GM12875 (cell line): ENCODE measurements around the gene FFAR3.

Source experiments
- H3K4me3 ChIP-seq: one replicate; pipeline ENCODE4 v1.5.1; 2011; ENCODE audit warnings: low read depth, low read length, control low read depth
- TF ChIP-seq, protein P1 (sequence below): IDR thresholded peaks from 2 replicates; pipeline ENCODE4 v1.5.1; 2011; ENCODE audit warnings: low read depth, mild to moderate bottlenecking, control low read depth, inconsistent platforms, low read length, moderate library complexity, borderline replicate concordance; ENCODE audit not compliant: insufficient read depth

FFAR3 gene

DNA sequence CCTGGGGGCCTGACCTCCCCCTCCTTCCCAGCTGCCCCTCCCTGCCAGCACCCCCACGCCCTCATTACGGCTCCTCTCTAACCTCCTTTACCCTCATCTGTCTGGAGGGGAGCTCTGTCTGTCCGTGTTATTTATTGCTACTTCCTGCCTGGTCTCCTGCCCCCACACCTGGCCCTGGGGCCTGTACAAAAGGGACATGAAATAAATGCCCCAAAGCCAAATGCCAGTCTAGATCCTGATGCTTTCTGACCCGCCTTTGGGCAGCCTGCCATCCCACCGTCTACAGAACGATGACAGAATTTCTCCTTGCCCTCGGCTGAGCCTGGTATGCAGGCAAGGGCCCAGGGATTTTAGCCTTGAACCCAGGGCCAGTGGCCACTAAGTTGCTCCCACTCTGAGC, 44.7 kb upstream of the FFAR3 start:
- TF ChIP-seq, protein P1, sequence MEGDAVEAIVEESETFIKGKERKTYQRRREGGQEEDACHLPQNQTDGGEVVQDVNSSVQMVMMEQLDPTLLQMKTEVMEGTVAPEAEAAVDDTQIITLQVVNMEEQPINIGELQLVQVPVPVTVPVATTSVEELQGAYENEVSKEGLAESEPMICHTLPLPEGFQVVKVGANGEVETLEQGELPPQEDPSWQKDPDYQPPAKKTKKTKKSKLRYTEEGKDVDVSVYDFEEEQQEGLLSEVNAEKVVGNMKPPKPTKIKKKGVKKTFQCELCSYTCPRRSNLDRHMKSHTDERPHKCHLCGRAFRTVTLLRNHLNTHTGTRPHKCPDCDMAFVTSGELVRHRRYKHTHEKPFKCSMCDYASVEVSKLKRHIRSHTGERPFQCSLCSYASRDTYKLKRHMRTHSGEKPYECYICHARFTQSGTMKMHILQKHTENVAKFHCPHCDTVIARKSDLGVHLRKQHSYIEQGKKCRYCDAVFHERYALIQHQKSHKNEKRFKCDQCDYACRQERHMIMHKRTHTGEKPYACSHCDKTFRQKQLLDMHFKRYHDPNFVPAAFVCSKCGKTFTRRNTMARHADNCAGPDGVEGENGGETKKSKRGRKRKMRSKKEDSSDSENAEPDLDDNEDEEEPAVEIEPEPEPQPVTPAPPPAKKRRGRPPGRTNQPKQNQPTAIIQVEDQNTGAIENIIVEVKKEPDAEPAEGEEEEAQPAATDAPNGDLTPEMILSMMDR: no peak
- no peak overlapping the region for H3K4me3 ChIP-seq

DNA sequence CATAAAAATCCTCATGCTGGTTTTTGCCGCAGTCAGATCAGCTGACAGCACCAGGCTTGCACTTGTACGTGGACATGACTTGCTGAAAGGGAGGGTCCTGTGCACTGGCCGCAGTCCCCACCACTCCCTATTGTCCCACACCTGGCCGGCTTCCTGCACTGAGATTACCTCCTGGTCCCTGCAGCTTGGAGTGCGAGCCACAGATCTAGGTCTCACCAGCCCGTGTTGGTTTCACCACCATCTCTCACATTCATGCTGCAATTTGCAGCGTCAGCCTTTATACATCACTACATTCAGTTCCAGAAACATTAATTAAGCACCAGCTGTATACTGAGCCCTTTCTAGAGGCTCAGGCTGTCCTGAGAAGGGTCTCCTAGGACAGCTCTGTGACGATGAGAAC, 44.2 kb upstream of the FFAR3 start:
- TF ChIP-seq, protein P1: no peak

DNA sequence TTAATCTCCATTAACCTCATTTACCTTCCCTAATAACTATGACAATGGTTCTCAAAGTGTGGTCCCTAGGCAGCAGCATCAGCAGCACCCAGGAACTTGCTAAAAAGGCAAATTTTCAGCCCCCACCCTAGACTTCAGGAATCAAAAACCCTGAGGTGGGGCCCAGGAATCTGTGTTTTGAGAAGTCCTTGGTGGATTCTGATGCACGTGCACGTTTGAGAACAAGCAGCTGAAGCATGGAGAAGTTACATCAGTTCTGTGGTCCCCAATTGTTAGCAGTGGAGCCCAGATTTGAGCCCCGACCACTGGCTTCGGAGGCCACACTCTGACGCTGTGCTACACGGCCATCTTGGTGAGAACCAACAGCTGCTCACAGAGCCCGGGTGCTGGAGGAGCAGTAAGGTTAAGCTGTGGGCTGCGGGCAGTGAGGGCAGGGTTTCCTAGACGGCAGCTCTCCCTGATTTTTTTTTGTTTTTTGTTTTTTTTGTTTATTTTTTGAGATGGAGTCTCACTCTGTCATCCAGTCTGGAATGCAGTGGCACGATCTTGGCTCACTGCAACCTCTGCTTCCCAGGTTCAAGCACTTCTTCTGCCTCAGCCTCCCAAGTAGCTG, 43.3 kb upstream of the FFAR3 start:
- TF ChIP-seq, protein P1: no peak

More for the DNA sequence above, 44.2 kb upstream of the FFAR3 start:
- H3K4me3 ChIP-seq: no peak overlapping the region

DNA sequence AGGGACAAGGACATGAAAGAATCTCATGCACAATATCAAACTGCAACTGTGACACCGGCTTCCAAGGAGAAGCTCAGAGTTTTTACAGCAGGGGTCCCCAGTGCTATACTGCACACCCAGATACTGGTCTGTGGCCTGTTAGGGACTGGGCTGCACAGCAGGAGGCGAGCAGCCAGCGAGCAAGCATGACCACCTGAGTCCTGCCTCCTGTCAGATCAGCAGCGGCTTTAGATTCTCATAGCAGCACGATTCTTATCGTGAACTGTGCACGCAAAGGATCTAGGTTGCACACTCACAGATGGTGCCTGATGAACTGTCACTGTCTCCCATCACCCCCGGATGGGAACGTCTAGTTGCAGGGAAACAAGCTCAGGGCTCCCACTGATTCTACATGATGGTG, 42.4 kb upstream of the FFAR3 start:
- no peak overlapping the region for H3K4me3 ChIP-seq
- TF ChIP-seq, protein P1: no peak

More for the DNA sequence above, 43.3 kb upstream of the FFAR3 start:
- H3K4me3 ChIP-seq: no peak overlapping the region

DNA sequence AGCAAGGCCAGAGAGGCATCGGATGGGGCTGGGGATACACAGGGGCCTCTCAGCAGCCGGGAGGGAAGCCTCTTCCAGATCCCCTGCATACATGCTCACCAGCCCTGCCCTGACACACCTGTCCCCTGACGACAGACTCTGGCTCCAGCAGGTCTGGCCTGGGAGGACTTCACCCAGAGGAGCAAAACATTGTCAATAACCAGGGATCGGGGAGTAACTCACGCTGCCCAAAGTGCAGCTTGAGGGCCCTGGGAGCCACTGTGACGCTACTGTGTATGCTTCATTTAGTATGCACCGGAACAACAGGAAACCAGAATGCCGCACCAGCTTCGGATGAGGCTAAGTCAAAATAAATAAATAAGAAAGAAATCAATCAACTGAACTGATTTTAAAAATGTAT, 41.7 kb upstream of the FFAR3 start:
- H3K4me3 ChIP-seq: no peak overlapping the region
- TF ChIP-seq, protein P1: no peak

DNA sequence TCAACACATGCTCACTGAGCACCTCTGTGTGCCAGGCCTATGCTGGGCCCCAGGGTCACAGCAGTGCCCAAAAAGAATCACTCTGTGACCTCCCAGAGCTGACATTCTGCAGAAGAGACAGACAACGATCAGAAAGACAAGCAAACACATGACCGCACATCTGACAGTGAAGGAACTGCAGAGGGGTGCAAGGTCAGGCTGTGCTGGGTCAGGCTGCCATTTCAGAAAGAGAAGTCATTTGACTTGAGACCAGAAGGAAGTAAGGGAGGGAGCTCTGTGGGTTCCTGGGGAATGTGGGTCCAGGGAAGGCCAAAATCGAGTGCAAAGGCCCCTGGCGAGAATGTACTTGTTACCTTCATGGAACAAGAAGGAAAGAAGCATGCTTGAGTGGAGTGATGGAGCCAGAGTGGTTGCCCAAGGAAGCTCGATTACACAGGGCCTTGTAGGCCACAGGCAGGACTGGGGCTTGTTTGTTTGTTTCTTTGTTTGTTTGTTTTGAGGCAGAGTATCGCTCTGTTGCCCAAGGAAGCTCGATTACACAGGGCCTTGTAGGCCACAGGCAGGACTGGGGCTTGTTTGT, 40.7 kb upstream of the FFAR3 start:
- TF ChIP-seq, protein P1: no peak
- H3K4me3 ChIP-seq: no peak overlapping the region
